Smooth muscle cell of the umbilical artery (primary cell): ENCODE measurements around the gene POLR1A. TPM values are rescaled to one million over a fixed set of nuclear protein-coding genes. Genes with fewer than 3 reads are reported as not detected.

Source experiments
- total RNA-seq: library from RNA; depleted of rRNA; stranded (reverse); fragments of >200 nt; gene quantifications from 2 replicates; pipeline ENCODE4 v1.2.3, GENCODE V29; 2014

The POLR1A gene
- total RNA-seq = 13.1 and 29.9 TPM in 2 replicates

GRCh38 chr2:86105252-86105968 lies at the start of gene POLR1A:
Gene POLR1A (minus strand): TSS chr2:86105886. CDS start chr2:86105776, 110 bp downstream.

DNA sequence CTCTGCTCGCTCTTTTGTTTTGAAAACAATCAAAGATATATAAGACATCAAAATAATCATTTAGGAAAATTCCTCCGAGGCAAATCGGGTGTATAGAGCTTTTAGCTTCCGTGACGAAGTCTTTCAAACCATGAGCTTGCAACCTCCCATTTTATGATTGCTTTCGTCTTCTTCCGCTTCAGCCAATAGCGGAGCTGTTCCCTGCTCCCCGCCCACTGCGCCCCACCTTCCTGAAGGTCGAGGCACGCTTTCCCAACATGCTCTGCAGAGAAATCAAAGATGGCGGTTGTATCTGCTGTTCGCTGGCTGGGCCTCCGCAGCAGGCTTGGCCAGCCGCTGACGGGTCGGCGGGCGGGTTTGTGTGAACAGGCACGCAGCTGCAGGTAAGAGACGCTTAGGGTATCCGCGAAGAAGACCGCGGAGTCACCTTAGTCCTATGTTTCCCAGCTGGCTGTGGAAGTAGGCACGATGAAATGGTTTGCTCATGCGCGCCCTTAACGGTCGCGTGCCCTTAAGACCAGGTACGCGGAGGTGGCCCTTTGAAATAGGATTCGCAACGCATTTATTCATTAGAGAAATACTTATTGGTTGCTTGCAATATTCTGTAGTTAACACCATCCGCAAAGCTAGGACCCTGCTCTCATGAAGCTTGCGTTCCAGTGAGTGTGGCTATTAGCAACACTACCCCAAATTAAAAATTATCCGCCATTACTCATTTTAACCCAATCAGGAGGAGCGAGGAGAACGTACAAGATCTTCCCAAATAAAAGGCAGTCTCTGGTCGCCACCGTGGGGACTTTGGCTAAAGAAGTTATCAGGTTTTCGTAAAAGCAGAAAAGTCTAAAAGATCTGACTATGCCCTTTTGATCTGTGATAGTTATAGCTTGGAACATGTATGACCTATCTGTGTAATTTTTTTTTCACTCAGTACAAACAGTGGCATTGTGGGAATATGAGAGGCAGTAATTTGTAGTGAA lies 571 bp upstream of the POLR1A start, which contains the start of gene PTCD3:
TSS of gene PTCD3 (plus strand) at position 267 of the 977 bp plus-strand sequence. CDS start at position 280, 13 bp downstream.

Other genes with a start within 250 kb of the POLR1A start
- 12.8 and 14.9 TPM in 2 replicates for gene ST3GAL5, start 216.9 kb downstream of the POLR1A start, total RNA-seq
- 96.7 and 101 TPM in 2 replicates for gene PTCD3, start 349 bp upstream of the POLR1A start, total RNA-seq
- 43.7 and 72.4 TPM in 2 replicates for gene IMMT, start 89.6 kb upstream of the POLR1A start, total RNA-seq
- gene MRPL35, start 93.6 kb upstream of the POLR1A start, total RNA-seq = 24.1 and 37.1 TPM in 2 replicates
- gene REEP1, start 231.7 kb upstream of the POLR1A start, total RNA-seq = under 0.01 and 0.18 TPM in 2 replicates